OCI-M2 (cell line): ENCODE data around the gene GREB1.

Source experiments
- DNase-seq: peaks from one replicate; lab custom pipeline; 2025; ENCODE audit not compliant: unreplicated experiment; lab: John Stamatoyannopoulos, UW

Gene GREB1

DNA sequence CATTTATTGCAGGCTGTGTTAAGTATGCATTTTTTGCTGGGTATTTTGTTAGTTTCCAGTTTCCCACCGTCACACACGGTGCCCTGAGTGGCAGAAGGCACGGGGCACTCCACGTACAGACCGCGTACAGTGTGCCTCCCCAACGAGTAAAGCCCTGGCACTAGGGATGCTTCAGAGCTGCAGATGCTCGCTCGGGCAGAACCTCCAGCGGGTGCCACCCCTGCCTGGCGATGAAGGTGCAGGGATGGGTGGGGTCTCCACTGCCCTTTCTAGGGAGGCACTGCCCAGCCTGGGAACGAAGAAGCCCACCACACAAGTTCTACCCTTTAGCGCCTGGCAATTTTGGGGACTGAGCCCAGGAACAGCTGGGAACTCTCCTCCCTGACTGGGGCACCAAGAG is 4.1 kb downstream of the GREB1 start:
- DNase-seq: no peak

DNA sequence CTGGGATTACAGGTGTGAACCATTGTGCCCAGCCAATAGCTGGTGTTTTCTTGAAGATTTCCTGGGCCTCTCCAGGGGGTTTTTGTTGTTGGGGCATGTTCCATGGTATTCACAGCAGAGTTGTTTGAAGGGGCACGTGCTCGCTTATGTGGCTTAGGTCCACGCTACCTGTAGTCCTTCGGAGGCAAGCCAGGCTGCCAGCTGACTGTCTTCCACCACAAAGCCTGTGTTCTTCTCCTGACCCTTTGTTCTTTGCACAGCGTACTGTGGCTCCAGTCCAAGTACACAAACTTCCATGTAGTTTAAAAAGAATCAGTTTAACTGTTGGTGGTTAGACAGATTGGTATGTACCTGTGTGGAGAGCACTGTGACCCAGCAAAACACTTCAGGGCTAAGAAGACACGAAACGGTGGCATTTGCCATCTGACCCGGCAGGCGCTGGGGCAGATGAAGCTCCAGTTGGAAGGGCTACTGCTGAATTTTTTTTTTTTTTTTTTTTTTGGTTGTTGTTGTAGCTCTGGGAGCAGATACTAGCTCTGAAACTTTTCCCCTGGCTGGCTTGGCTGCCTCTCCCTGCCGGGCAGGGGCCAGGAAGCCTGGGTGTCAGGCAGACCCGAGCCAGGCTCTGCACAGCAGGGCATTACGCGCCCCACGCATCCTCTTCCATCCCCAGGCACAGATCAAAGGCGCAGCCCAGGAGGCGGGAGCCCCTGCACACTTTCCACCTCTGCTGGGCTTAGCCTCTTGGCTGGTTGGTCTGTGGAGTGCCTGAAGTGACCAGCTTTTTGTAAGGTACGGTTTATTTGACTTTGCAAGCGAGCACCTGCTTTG is 5.7 kb downstream of the GREB1 start:
- no peak for DNase-seq

DNA sequence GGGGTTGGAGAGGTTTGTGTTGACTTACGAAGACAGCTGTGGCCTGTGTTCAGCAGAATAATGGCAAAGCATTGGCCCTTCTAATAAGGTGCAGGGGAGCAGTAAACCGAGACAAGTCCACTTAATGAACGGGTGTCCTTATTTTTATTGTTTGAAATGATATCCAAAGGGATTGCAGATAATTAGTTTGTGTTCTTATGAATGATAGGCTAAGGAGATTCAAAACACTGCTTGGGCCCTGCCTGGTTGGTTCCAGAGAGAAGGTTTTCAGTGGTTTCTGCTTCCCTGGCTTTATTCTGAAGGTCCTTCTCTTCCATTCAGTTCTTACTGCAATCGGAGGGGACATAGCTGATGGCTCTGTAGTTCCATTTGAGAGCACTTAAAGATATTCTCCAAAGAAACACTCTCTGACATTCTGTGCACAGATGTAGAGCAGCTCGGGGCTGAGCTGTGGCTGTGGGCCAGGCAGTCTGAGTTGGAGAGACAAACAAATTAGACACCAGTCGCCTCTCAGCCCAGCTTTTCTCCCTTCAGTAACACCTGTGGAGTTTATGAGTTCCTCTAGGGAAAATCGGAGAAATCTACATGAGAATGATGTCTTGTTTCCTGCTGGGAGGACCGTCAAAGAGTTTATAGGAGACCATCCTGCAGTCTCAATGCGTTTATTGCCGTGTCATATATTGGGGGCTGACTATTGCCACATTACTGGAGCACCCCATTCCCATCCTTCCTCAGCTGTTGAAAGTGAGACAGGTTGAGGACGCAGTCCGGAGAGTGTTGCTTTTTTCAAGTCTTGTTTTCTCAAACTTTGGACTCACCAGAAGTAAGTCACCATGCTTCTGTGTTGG is 6.5 kb downstream of the GREB1 start:
- no peak for DNase-seq

GRCh38 chr2:11540996-11541692 is 7.3 kb downstream of the GREB1 start:
- no peak for DNase-seq

DNA sequence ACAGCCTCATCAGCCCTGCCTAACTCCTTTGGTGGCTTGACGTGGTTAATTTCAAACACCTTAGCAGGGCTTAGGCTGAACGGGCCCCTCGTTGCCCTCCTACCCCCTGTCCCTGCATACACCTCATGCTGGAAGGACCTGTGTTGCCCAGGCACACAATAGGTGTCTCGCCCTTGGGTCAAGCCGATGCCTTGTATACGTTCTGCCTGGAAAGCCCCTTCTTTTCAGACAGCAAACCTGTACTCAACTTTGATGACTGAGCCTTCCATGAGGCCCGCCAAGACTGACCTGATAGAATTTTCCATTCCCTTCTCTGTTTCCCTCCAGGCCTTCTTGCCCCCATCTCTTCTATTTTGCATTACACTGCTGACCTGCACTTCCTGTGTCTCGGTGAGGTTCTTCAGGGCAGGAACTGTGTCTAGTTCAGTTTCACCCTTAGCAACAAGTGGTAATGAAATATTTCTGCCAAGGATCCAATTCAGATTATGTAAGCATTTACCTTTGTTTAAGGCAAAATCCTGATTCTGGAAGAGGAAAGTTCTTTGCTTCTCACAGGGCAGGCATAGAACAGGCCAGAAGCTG is 7.9 kb downstream of the GREB1 start:
- DNase-seq: no peak

DNA sequence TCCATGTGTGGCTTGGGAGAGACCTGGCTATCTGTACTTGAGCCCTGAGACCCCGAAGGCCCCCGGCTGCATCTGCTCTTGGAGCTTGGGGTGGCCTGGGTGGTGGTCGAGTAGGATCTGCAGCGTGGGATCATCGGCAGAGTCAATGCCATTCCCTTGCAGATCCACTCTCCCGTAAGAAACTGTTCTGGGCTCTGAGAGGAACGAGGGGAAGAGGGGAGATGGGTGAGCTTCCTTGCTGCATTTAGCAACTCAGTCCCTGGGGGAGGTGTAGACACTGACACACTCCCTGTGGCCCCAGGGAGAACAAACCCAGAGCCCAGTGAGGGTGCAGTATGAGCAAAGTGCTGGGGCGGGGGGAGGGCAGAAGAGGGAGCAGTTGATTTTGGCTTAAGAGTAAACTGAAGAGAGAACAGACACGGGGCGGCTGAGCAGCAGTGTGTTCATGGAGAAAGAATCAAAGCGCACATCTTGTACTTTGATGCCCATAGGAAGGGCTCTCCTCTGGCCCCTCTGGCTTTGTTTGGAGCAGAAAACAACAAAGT is 8.5 kb downstream of the GREB1 start:
- no peak for DNase-seq

GRCh38 chr2:11543337-11544216 is 9.7 kb downstream of the GREB1 start:
- DNase-seq: no peak

- no peak for DNase-seq
These were observed 12.2 kb downstream of the GREB1 start for GRCh38 chr2:11546072-11546471.

DNA sequence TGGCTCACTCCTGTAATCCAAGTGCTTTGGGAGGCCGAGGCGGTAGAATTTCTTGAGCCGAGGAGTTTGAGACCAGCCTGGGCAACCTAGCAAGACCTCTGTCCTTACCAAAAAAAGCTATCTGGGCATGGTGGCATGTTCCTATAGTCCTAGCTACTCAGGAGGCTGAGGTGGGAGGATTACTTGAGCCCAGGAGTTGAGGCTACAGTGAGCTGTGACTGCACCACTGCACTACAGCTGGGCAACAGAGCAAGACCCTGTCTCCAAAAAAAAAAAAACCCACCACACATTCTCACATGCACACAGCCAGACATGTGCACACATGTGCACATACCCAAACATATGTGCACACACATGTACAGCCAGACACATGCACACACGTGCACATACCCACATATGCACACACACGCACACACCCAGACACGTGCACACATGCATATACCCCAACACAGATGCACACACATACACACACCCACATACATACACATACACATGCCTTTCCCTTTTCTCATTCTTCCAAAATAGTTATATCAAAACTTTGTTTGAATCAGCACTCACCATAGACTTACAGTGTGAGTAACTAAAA is 14.2 kb downstream of the GREB1 start:
- DNase-seq: no peak

GRCh38 chr2:11550302-11550701 is 16.5 kb downstream of the GREB1 start:
- DNase-seq: no peak

DNA sequence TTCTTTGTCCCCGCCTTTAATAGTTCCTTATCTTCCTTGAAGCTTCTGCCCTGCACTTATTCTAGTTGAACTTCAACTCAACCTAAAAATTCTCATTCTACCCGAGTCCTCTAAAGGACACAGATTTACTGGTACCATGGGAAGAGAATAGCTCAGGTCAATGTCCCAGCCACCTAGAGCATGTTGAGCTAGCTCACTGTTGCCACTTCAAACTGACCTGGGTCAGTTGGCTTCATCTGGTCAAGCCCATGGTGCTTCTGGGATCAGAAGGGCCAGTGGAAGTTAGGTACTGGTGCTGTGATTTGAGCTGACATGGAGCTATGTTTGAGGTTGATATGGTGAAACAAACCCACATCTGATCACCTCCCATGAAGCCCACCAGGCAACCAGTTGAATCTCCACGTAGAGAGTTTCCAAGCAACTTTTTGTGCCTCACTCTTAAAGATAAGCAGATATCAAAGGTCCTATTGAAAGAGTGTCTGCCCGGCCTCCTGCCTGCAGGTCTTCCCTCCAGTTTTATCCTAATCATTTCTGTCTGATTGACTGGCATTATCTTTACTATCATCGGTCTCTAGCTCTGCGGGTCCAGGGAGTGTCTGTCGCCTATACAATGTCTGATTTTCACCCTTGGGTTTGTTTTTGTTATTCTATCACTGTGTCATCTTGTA is 17.2 kb downstream of the GREB1 start:
- DNase-seq: no peak

DNA sequence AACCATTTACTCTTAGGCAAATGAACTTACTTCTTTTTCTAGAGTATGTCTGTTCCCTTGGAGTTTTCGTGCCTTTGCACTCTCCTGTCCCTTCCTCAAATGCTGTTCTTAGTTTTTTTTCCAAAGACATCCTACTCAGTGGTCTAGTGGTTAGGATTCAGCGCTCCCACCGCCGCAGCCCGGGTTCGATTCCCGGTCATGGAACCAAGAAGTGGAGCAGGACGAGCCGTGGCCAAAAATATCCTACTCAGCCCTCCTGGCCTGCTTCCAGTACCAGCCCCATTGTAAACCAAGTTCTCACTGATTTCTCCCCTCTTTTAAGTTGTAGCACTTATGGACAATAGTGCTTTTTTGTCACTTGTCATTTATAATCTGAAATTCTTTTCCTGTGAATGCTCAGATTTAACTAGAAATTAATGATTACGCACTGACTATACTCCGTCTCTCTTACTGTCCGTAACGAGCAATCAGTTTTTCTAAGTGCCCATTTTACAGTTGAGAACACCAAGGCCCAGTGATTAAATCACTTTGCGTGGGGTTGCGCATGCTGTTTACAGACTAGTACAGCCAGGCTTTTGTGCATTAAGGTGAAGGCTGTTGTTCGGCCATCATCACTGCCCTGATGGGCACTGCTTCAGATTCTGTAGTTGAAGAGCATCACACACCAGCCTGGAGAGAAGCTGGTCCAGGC is 17.9 kb downstream of the GREB1 start:
- no peak for DNase-seq

DNA sequence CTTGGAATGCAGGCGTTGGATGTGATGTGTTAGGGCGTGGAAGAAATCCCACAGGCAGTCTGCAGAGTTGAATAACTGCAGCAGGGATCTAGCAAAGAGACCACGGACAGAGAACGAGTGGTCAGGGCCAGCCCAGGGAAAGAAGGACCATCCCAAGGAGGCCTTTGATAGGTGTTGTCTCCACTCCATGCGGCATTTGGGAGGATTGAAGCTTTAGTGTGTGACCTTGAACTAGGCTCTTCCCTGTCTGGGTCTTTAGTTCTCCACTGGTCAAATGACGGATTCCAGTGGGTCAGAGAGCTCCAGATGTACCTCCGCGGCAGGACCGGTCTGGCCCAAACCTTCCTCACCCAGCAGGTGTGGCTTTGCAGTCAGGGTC is 18.4 kb downstream of the GREB1 start:
- DNase-seq: no peak

- no peak for DNase-seq
These were observed 20.0 kb downstream of the GREB1 start for GRCh38 chr2:11553661-11554398.

GRCh38 chr2:11554399-11554716 is 20.5 kb downstream of the GREB1 start:
- no peak for DNase-seq

DNA sequence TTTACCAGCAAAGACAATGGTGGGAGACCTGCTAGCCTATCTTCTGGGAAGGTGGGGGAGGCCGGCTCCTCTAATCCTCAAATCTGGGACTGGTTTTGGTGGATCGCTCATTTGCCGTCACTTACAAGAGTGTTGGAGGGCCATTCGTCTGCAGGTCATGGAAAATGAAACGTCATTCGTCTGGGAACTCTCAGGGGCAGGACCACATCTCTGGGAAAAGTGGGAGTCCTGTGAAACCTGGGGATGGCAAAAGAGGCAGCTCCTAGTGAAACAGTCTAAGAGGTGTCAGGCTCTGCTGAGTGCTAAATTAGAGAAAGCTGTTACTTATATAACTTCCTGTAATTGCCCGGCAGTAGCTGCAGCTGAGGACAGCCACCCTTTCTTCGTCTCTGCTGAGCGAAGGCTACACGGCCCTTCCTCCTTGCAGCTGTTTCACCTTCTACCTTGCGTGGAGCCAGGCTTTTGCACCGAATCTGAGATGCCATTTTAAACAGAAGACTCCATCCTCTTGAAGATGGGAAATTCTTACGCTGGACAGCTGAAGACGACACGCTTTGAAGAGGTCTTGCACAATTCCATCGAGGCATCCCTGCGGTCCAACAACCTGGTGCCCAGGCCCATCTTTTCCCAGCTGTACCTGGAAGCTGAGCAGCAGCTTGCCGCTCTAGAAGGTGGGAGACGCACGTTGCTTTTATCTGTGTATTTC is 22.4 kb downstream of the GREB1 start:
- no peak for DNase-seq

DNA sequence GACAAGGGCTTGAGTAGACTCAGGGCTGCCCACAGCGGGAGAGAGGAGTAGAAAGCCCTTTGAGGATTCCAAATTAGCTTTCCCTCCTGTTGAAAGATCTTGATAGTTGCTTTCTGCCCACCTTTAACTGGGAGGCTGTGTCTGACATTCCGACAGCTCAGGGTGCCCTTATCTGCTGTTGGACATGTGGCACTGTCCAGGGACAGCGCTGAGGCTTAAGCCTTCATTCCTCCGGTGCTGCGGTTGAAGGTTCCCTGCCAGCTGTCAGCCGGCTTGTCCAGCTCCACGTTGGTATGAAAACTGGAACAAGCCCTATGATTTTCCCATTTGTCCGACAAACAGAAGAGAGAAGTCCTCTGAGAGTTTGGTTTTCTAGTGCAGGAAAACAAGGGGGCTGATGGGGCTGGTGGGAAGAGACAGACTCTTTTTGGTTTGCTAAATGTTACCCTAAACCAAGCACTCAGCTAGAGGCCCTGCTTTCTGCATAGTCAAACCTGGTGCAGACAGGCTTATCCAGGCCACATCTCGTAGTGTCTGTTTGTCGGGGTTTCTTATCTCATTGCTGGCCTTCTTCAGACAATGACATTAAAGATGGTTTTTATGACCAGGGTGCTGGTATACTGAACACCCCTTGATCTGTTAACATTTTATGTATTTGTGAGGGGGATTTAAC is 24.5 kb downstream of the GREB1 start:
- DNase-seq: no peak
